B cell (primary cell): ENCODE results near the gene PET100. TPM values are rescaled to one million over a fixed set of nuclear protein-coding genes. Genes with fewer than 3 reads are reported as not detected.
A peak's percentile ranks its signal among the peaks of the same experiment; 100 is the strongest.

Experiments used
- ATAC-seq: fragments of 200-7000 bp; cut with Tn5 transposase; one replicate; pipeline ENCODE4 v1.10.0; 2021; ENCODE audit warnings: low read depth, mild to moderate bottlenecking, moderate number of reproducible peaks, moderate library complexity
- CTCF ChIA-PET: fragments of 350-600 bp; sonication (Branson Sonifier 250); formaldehyde crosslinking; loops from one replicate; lab custom pipeline; 2021; ENCODE audit warnings: antibody characterized with exemption, inconsistent platforms; lab: Charles Lee
- POLR2A ChIA-PET: fragments of 350-600 bp; sonication (Branson Sonifier 250); formaldehyde crosslinking; loops from one replicate; lab custom pipeline; 2021; ENCODE audit warnings: antibody characterized with exemption; lab: Charles Lee
- DNase-seq: peaks from one replicate; pipeline ENCODE4 v3.0.0; 2013
- H2AFZ ChIP-seq: 2 replicates; pipeline ENCODE4 v1.6.1; 2012; ENCODE audit warnings: mild to moderate bottlenecking, low read depth, low read length; ENCODE audit not compliant: insufficient read depth, poor library complexity, severe bottlenecking
- H3K27ac ChIP-seq, 2 donors: 1 replicate in 1 of 2; 2 replicates in 1 of 2; pipeline ENCODE4 v1.5.1; 2012 to 2013; ENCODE audit warnings: low read length in 2 of 2, mild to moderate bottlenecking in 2 of 2, moderate library complexity in 1 of 2
- H3K27me3 ChIP-seq, 4 experiments: fragments of 200-600 bp in 1 of 4; sonication (generic) in 1 of 4; replicated peaks in 1 of 4; 1 replicate in 2 of 4; 2 replicates in 2 of 4; pipeline versions ENCODE4 v1.6.1 to v1.7.0; 2013 to 2016; ENCODE audit warnings: low read length in 3 of 4, mild to moderate bottlenecking in 2 of 4, mixed read lengths in 1 of 4, moderate library complexity in 1 of 4; ENCODE audit not compliant: insufficient read depth in 4 of 4, control insufficient read depth in 3 of 4; ENCODE audit errors: control extremely low read depth in 1 of 4
- H3K36me3 ChIP-seq, 2 experiments: replicated peaks in 1 of 2; 1 replicate in 1 of 2; 2 replicates in 1 of 2; pipeline versions ENCODE4 v1.6.1 to v1.7.1; 2013; ENCODE audit warnings: low read length in 1 of 2; ENCODE audit not compliant: insufficient read depth in 2 of 2, control insufficient read depth in 1 of 2; ENCODE audit errors: control extremely low read depth in 1 of 2, extremely low read depth in 1 of 2
- H3K4me1 ChIP-seq, 2 donors: fragments of 200-600 bp in 1 of 2; sonication (generic) in 1 of 2; 1 replicate in 1 of 2; 2 replicates in 1 of 2; pipeline versions ENCODE4 v1.5.1 to v1.6.1; 2013 to 2017; ENCODE audit warnings: low read length in 2 of 2; ENCODE audit not compliant: control insufficient read depth in 2 of 2, insufficient read depth in 2 of 2
- H3K4me2 ChIP-seq: replicated peaks from 2 replicates; pipeline ENCODE3; 2012; ENCODE audit warnings: mild to moderate bottlenecking, low read depth, low read length; ENCODE audit not compliant: poor library complexity, severe bottlenecking
- H3K4me3 ChIP-seq, 5 experiments: fragments of 200-600 bp in 1 of 5; sonication (generic) in 1 of 5; 1 replicate in 3 of 5; 2 replicates in 2 of 5; pipeline versions ENCODE4 v1.5.1 to v1.7.0; 2011 to 2016; ENCODE audit warnings: low read length in 4 of 5, mild to moderate bottlenecking in 4 of 5, low read depth in 2 of 5, control low read depth in 1 of 5, moderate library complexity in 1 of 5; ENCODE audit not compliant: insufficient read depth in 1 of 5; ENCODE audit errors: control extremely low read depth in 1 of 5, extremely low read depth in 1 of 5
- H3K79me2 ChIP-seq: fragments of 200-600 bp; sonication (generic); one replicate; pipeline ENCODE4 v1.6.0; 2016; ENCODE audit warnings: low read length; ENCODE audit not compliant: control insufficient read depth, insufficient read depth
- H3K9ac ChIP-seq: fragments of 200-600 bp; sonication (generic); 2 replicates; pipeline ENCODE4 v1.6.1; 2017; ENCODE audit warnings: mild to moderate bottlenecking, low read length, moderate library complexity
- H3K9me3 ChIP-seq, 3 donors: one replicate each; pipeline versions ENCODE4 v1.6.1 to v1.7.1; 2013; ENCODE audit warnings: low read length in 2 of 3; ENCODE audit not compliant: control insufficient read depth in 2 of 3, insufficient read depth in 1 of 3; ENCODE audit errors: control extremely low read depth in 1 of 3
- H4K20me1 ChIP-seq: 2 replicates; pipeline ENCODE4 v1.6.0; 2012; ENCODE audit warnings: mild to moderate bottlenecking, low read length; ENCODE audit not compliant: insufficient read depth, control insufficient read depth, poor library complexity, severe bottlenecking
- H3K27ac Mint-ChIP-seq: one replicate; pipeline ENCODE4 v1.8.0; 2021; ENCODE audit warnings: mixed read lengths
- H3K27me3 Mint-ChIP-seq: one replicate; pipeline ENCODE4 v1.8.0; 2021; ENCODE audit warnings: mixed read lengths
- H3K4me1 Mint-ChIP-seq: one replicate; pipeline ENCODE4 v1.8.0; 2021; ENCODE audit warnings: mixed read lengths
- H3K4me3 Mint-ChIP-seq: one replicate; pipeline ENCODE4 v1.8.0; 2021; ENCODE audit warnings: mixed read lengths
- H3K9me3 Mint-ChIP-seq: one replicate; pipeline ENCODE4 v1.8.0; 2022; ENCODE audit warnings: mixed read lengths; ENCODE audit not compliant: insufficient read depth
- CTCF ChIP-seq: fragments of 200-600 bp; IDR thresholded peaks from one replicate; pipeline ENCODE4 v1.8.0; 2022; ENCODE audit warnings: antibody characterized with exemption, mild to moderate bottlenecking
- EZH2 ChIP-seq: IDR thresholded peaks from 2 replicates; pipeline ENCODE4 v1.6.1; 2012; ENCODE audit warnings: borderline replicate concordance, low read depth, mild to moderate bottlenecking, moderate library complexity, low read length; ENCODE audit not compliant: insufficient read depth, poor library complexity, severe bottlenecking
- whole genome bisulfite sequencing: methylation state at CpG from one replicate; pipeline ENCODE4 v1.1.5; 2013; ENCODE audit warnings: missing lambda C conversion rate; ENCODE audit not compliant: insufficient coverage; 5-methylcytosine and 5-hydroxymethylcytosine counted together
- intact Hi-C: fragments of 100-400 bp; cut with micrococcal nuclease; formaldehyde crosslinking; loops from one replicate; pipeline ENCODE4 v1.10.0; 2022
- polyA minus RNA-seq: library from RNA; depleted of rRNA, polyadenylated mRNA; stranded (reverse); fragments of >200 nt; gene quantifications from 2 replicates; pipeline ENCODE4 v1.2.3, GENCODE V29; 2012
- polyA plus RNA-seq: library from polyadenylated mRNA; depleted of rRNA; stranded (reverse); fragments of >200 nt; gene quantifications from 2 replicates; pipeline ENCODE4 v1.2.3, GENCODE V29; 2012
- total RNA-seq, 2 donors: library from RNA; stranded (reverse); fragments of 120-200 nt in 1 of 2; gene quantifications; 1 replicate in 1 of 2; 2 replicates in 1 of 2; pipeline versions ENCODE4 v1.2.3 to v1.2.4, GENCODE V29; 2013 to 2022

PET100 gene
- total RNA-seq (89.1 and 100 TPM in 2 replicates), polyA plus RNA-seq (31.3 and 75.9 TPM in 2 replicates), polyA minus RNA-seq (6.1 and 9.3 TPM in 2 replicates)
- 67.0 TPM for total RNA-seq (2013)

- Histone ChIP-seq H3K27me3 (no peaks in the 10 kb centered on the region), H3K27ac (peak within 1 kb of the TSS; percentile 87 to 91), H3K4me3 (peak within 1 kb of the TSS; percentile 78 to 100 (median 99)), H3K4me1 (peaks cover 19 to 31% of the 10 kb centered on the region in 2 donors), H3K79me2 (peaks cover 81% of the 10 kb centered on the region), H3K9me3 (peaks cover 0 to 3% (median 0%) of the 10 kb centered on the region in 3 donors), H3K36me3 (peaks cover 0 to 42% of the 10 kb centered on the region in 2 experiments), H4K20me1 (peaks cover 38% of the 10 kb centered on the region), H3K9ac (peak within 1 kb of the TSS; percentile 99), H3K4me2 (peak within 1 kb of the TSS; percentile 84), H2AFZ (peak within 1 kb of the TSS; percentile 87)
- WGBS: under 1% methylated on average over 40 of the region's 40 CpGs
- peaks cover 43% of the 10 kb centered on the region for H3K4me1 Mint-ChIP-seq
- POLR2A ChIA-PET: interaction anchor here (0.6 to 1.2 kb wide), 6 partner anchors 12 to 859 kb away, joined by 3 to 7 read pairs (median 4); partner anchors contain the start of genes MCOLN1, TIMM44 and ZNF557
- H3K27ac Mint-ChIP-seq: peak within 1 kb of the TSS; percentile 95
- intact Hi-C loops: loop anchor here (1.0 to 2.0 kb wide), 4 partner anchors 8 to 314 kb away; partner anchors contain the start of genes MCOLN1, PNPLA6, STXBP2 and TIMM44
- peak within 1 kb of the TSS; percentile 92 for H3K4me3 Mint-ChIP-seq
- CTCF ChIA-PET: interaction anchor here (1.0 to 1.6 kb wide), 5 partner anchors 23 to 315 kb away, joined by 4 to 10 read pairs (median 5); partner anchors contain the start of genes TIMM44 and TRAPPC5
- TF ChIP-seq CTCF (no peak), EZH2 (no peak)
- no peaks in the 10 kb centered on the region for H3K27me3 Mint-ChIP-seq
- ATAC-seq: peak; percentile 96
- peak; percentile 99 for DNase-seq
- no peaks in the 10 kb centered on the region for H3K9me3 Mint-ChIP-seq
Measured at GRCh38 chr19:7629347-7630054, at the start of gene PET100, which contains the start of gene XAB2. PET100 (plus strand) TSS chr19:7629793; CDS start chr19:7629834, 41 bp downstream. XAB2 (minus strand) TSS chr19:7629545; CDS start chr19:7629527, 18 bp downstream.

GRCh38 chr19:7582446-7582845, 47.1 kb upstream of the PET100 start:
- Mint-ChIP-seq H3K4me1 (no peaks in the 10 kb centered on the region), H3K4me3 (no peak overlapping the region), H3K9me3 (no peaks in the 10 kb centered on the region), H3K27ac (no peak overlapping the region), H3K27me3 (peaks cover 4% of the 10 kb centered on the region)
- Histone ChIP-seq H3K79me2 (no peaks in the 10 kb centered on the region), H2AFZ (no peak overlapping the region), H3K27me3 (no peaks in the 10 kb centered on the region), H3K4me2 (no peak overlapping the region), H3K9ac (no peak overlapping the region), H3K4me3 (no peak overlapping the region), H3K36me3 (no peaks in the 10 kb centered on the region), H3K4me1 (no peaks in the 10 kb centered on the region), H3K27ac (no peak overlapping the region), H3K9me3 (no peaks in the 10 kb centered on the region), H4K20me1 (no peaks in the 10 kb centered on the region)
- CTCF ChIA-PET: interaction anchor here (0.7 kb wide), 1 partner anchor 14 kb away, joined by 3 read pairs; no protein-coding TSS in a partner anchor
- intact Hi-C loops: no loop called here
- ATAC-seq (no peak), DNase-seq (no peak)
- 74% methylated on average over 10 of the region's 11 CpGs for WGBS
- TF ChIP-seq EZH2 (no peak), CTCF (no peak)
- POLR2A ChIA-PET: no interaction called here
